GM12873 (cell line): Measurements from ENCODE around the gene SLC26A2.
A peak's percentile ranks its signal among the peaks of the same experiment; 100 is the strongest.

Source experiments
- CTCF ChIP-seq: IDR thresholded peaks from 2 replicates; pipeline ENCODE4 v1.5.1; 2012; ENCODE audit warnings: low read depth, mild to moderate bottlenecking, moderate library complexity, low read length, control low read depth; ENCODE audit not compliant: insufficient read depth; ENCODE audit errors: missing control alignments

SLC26A2 gene

GRCh38 chr5:149996205-149996890, 35.8 kb downstream of the SLC26A2 start:
- no peak for TF ChIP-seq CTCF

- TF ChIP-seq CTCF: no peak
Observed at GRCh38 chr5:149998281-149998680, 37.7 kb downstream of the SLC26A2 start.

GRCh38 chr5:149999359-149999758, 38.8 kb downstream of the SLC26A2 start:
- no peak for TF ChIP-seq CTCF

GRCh38 chr5:149999866-150000255, 39.3 kb downstream of the SLC26A2 start:
- TF ChIP-seq CTCF: no peak

GRCh38 chr5:150000256-150000989, 39.9 kb downstream of the SLC26A2 start, which contains the start of the genes HMGXB3 and TIGD6:
Gene HMGXB3 (plus strand): TSS chr5:150000739. CDS start chr5:150004853, 4,114 bp downstream.
Gene TIGD6 (minus strand): TSS chr5:150000654. CDS start chr5:149996348, 4,306 bp downstream.
- TF ChIP-seq CTCF: no peak

- TF ChIP-seq CTCF: no peak
Observed at GRCh38 chr5:150000990-150001659, 40.6 kb downstream of the SLC26A2 start.

GRCh38 chr5:150001660-150002486, 41.3 kb downstream of the SLC26A2 start:
- peak; percentile 79 for TF ChIP-seq CTCF
